OCI-LY7 (cell line): ENCODE measurements around the gene PCDHB11.

ENCODE experiments used
- CTCF ChIP-seq: fragments of 200-600 bp; sonication (generic); conservative IDR thresholded peaks from 2 replicates; pipeline ENCODE4 v1.5.1; 2014; ENCODE audit warnings: mild to moderate bottlenecking, antibody characterized with exemption, low read length, moderate library complexity, mixed read lengths
- EZH2phosphoT487 ChIP-seq: fragments of 200-600 bp; sonication (generic); IDR thresholded peaks from 2 replicates; pipeline ENCODE4 v1.6.1; 2018; ENCODE audit warnings: low read depth, borderline replicate concordance, mild to moderate bottlenecking, mixed run types, antibody characterized with exemption, low read length, moderate library complexity, mixed read lengths

- peak; percentile 83 for TF ChIP-seq CTCF
- TF ChIP-seq EZH2phosphoT487 = no peak
Observed at GRCh38 chr5:141172381-141173204, 26.8 kb upstream of the PCDHB11 start, which contains the start of gene PCDHB7.
